VCaP (cell line): Measurements from ENCODE around the gene ERGIC2.

Experiments used
- H3K27ac ChIP-seq: fragments of 450-650 bp; 2 replicates; pipeline ENCODE4 v1.5.1; 2017
- CTCF ChIP-seq: fragments of 450-650 bp; conservative IDR thresholded peaks from 2 replicates; pipeline ENCODE4 v1.5.1; 2017; ENCODE audit warnings: mild to moderate bottlenecking, moderate library complexity

Gene ERGIC2

GRCh38 chr12:29334937-29335336, 46.0 kb downstream of the ERGIC2 start:
- no peak overlapping the region for H3K27ac ChIP-seq
- no peak for TF ChIP-seq CTCF

GRCh38 chr12:29333178-29333577, 47.8 kb downstream of the ERGIC2 start:
- no peak for TF ChIP-seq CTCF
- no peak overlapping the region for H3K27ac ChIP-seq

GRCh38 chr12:29329411-29329810, 51.6 kb downstream of the ERGIC2 start:
- TF ChIP-seq CTCF = no peak

GRCh38 chr12:29322157-29322556, 58.8 kb downstream of the ERGIC2 start:
- H3K27ac ChIP-seq = no peak overlapping the region
- TF ChIP-seq CTCF = no peak

More at GRCh38 chr12:29329411-29329810, 51.6 kb downstream of the ERGIC2 start:
- H3K27ac ChIP-seq = no peak overlapping the region

- TF ChIP-seq CTCF = no peak
- H3K27ac ChIP-seq = no peak overlapping the region
These were observed 60.5 kb downstream of the ERGIC2 start for GRCh38 chr12:29320295-29321085.

GRCh38 chr12:29317556-29318363, 63.2 kb downstream of the ERGIC2 start:
- TF ChIP-seq CTCF = peak; percentile 91
- no peak overlapping the region; the same call in 1 of the 2 replicates for H3K27ac ChIP-seq

GRCh38 chr12:29316752-29317151, 64.2 kb downstream of the ERGIC2 start:
- TF ChIP-seq CTCF = no peak
- H3K27ac ChIP-seq = no peak overlapping the region
